Vagina (tissue), 2 donors: ENCODE data around the gene COL25A1.

Experiments used
- POLR2A ChIP-seq, 2 donors: fragments of 450-650 bp; IDR thresholded peaks; one replicate each; pipeline ENCODE4 v1.6.1; 2017; ENCODE audit warnings: antibody characterized with exemption in 2 of 2, mild to moderate bottlenecking in 2 of 2, moderate library complexity in 2 of 2
- TF ChIP-seq, protein P1 (sequence below), 3 experiments: fragments of 450-650 bp in 2 of 3; fragments of 200-600 bp in 1 of 3; sonication (generic) in 1 of 3; IDR thresholded peaks; one replicate each; pipeline ENCODE4 v1.5.1; 2017 to 2019; ENCODE audit warnings: antibody characterized with exemption in 3 of 3, mild to moderate bottlenecking in 2 of 3, moderate library complexity in 2 of 3

- TF ChIP-seq, protein P1, sequence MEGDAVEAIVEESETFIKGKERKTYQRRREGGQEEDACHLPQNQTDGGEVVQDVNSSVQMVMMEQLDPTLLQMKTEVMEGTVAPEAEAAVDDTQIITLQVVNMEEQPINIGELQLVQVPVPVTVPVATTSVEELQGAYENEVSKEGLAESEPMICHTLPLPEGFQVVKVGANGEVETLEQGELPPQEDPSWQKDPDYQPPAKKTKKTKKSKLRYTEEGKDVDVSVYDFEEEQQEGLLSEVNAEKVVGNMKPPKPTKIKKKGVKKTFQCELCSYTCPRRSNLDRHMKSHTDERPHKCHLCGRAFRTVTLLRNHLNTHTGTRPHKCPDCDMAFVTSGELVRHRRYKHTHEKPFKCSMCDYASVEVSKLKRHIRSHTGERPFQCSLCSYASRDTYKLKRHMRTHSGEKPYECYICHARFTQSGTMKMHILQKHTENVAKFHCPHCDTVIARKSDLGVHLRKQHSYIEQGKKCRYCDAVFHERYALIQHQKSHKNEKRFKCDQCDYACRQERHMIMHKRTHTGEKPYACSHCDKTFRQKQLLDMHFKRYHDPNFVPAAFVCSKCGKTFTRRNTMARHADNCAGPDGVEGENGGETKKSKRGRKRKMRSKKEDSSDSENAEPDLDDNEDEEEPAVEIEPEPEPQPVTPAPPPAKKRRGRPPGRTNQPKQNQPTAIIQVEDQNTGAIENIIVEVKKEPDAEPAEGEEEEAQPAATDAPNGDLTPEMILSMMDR (IDR thresholded peaks at IDR 0.05): no peak
- no peak for TF ChIP-seq POLR2A (IDR thresholded peaks at IDR 0.05)
These were observed 92.8 kb downstream of the COL25A1 start for GRCh38 chr4:109209647-109210046.
